ENCODE data around the gene NR1H4.
"Not testable (repeated sequence)": the region's sequence is repeated elsewhere in the genome, so short reads cannot be mapped to it uniquely, and the experiment has no call there.

NR1H4 gene

GRCh38 chr12:100473716-100474150 is at the start of gene NR1H4:
Gene NR1H4 (plus strand): TSS chr12:100473866. CDS start chr12:100493324, 19,458 bp downstream.
- no peaks in the 10 kb centered on the region for H3K36me3 ChIP-seq (ENCODE audit: insufficient read depth, low read length)
- no peak within 1 kb of the TSS for H3K4me3 ChIP-seq (ENCODE audit: low read length, poor library complexity, severe bottlenecking)
- H2AFZ ChIP-seq (ENCODE audit: low read length) = no peak within 1 kb of the TSS
- H3K9ac ChIP-seq (ENCODE audit: low read depth, low read length, poor library complexity, severe bottlenecking) = no peak within 1 kb of the TSS
- H3K4me2 ChIP-seq (ENCODE audit: low read depth, low read length, poor library complexity, severe bottlenecking) = no peak within 1 kb of the TSS
- no peaks in the 10 kb centered on the region for H3K79me2 ChIP-seq (ENCODE audit: insufficient read depth, low read length)
- no peaks in the 10 kb centered on the region for H3F3A ChIP-seq (ENCODE audit: low read depth)
- no peaks in the 10 kb centered on the region for H4K20me1 ChIP-seq (ENCODE audit: insufficient read depth, low read length, poor library complexity, severe bottlenecking)
- no peaks in the 10 kb centered on the region for H3K9me2 ChIP-seq (replicated peaks; ENCODE audit: low read depth, low read length)
- no peaks in the 10 kb centered on the region for H3K27me3 ChIP-seq (ENCODE audit: insufficient read depth, low read length, poor library complexity, severe bottlenecking)
- TF ChIP-seq, protein P1, sequence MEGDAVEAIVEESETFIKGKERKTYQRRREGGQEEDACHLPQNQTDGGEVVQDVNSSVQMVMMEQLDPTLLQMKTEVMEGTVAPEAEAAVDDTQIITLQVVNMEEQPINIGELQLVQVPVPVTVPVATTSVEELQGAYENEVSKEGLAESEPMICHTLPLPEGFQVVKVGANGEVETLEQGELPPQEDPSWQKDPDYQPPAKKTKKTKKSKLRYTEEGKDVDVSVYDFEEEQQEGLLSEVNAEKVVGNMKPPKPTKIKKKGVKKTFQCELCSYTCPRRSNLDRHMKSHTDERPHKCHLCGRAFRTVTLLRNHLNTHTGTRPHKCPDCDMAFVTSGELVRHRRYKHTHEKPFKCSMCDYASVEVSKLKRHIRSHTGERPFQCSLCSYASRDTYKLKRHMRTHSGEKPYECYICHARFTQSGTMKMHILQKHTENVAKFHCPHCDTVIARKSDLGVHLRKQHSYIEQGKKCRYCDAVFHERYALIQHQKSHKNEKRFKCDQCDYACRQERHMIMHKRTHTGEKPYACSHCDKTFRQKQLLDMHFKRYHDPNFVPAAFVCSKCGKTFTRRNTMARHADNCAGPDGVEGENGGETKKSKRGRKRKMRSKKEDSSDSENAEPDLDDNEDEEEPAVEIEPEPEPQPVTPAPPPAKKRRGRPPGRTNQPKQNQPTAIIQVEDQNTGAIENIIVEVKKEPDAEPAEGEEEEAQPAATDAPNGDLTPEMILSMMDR (conservative IDR thresholded peaks at IDR 0.05; ENCODE audit: low read length) = no peak
- TF ChIP-seq EZH2phosphoT487 (IDR thresholded peaks at IDR 0.05; ENCODE audit: borderline replicate concordance) = no peak
- no peaks in the 10 kb centered on the region for H3K4me1 ChIP-seq (ENCODE audit: insufficient read depth, low read length, poor library complexity, severe bottlenecking)
- no peaks in the 10 kb centered on the region for H3K9me3 ChIP-seq (ENCODE audit: insufficient read depth, low read depth, low read length)

GRCh38 chr12:100426145-100426544 is 47.5 kb upstream of the NR1H4 start:
- H3K4me3 ChIP-seq (ENCODE audit: low read length, poor library complexity, severe bottlenecking) = no peak overlapping the region
- no peaks in the 10 kb centered on the region for H3K4me1 ChIP-seq (ENCODE audit: insufficient read depth, low read length, poor library complexity, severe bottlenecking)
- no peaks in the 10 kb centered on the region for H3K27me3 ChIP-seq (ENCODE audit: insufficient read depth, low read length, poor library complexity, severe bottlenecking)
- H2AFZ ChIP-seq (ENCODE audit: low read length) = no peak overlapping the region
- TF ChIP-seq EZH2phosphoT487 (IDR thresholded peaks at IDR 0.05; ENCODE audit: borderline replicate concordance) = no peak
- TF ChIP-seq, protein P1 (conservative IDR thresholded peaks at IDR 0.05; ENCODE audit: low read length) = no peak
- H3K9me2 ChIP-seq (replicated peaks; ENCODE audit: low read depth, low read length) = no peaks in the 10 kb centered on the region
- H3K4me2 ChIP-seq (ENCODE audit: low read depth, low read length, poor library complexity, severe bottlenecking) = no peak overlapping the region
- H3K9me3 ChIP-seq (ENCODE audit: insufficient read depth, low read depth, low read length) = no peaks in the 10 kb centered on the region
- no peaks in the 10 kb centered on the region for H3K36me3 ChIP-seq (ENCODE audit: insufficient read depth, low read length)
- H3K79me2 ChIP-seq (ENCODE audit: insufficient read depth, low read length) = no peaks in the 10 kb centered on the region
- no peak overlapping the region for H3K9ac ChIP-seq (ENCODE audit: low read depth, low read length, poor library complexity, severe bottlenecking)
- H4K20me1 ChIP-seq (ENCODE audit: insufficient read depth, low read length, poor library complexity, severe bottlenecking) = no peaks in the 10 kb centered on the region
- H3F3A ChIP-seq (ENCODE audit: low read depth) = no peaks in the 10 kb centered on the region

- no peak for TF ChIP-seq EZH2phosphoT487 (IDR thresholded peaks at IDR 0.05; ENCODE audit: borderline replicate concordance)
- TF ChIP-seq, protein P1 (conservative IDR thresholded peaks at IDR 0.05; ENCODE audit: low read length) = no peak
- Histone ChIP-seq H4K20me1 (ENCODE audit: insufficient read depth, low read length, poor library complexity, severe bottlenecking) (no peaks in the 10 kb centered on the region), H3K9ac (ENCODE audit: low read depth, low read length, poor library complexity, severe bottlenecking) (no peak overlapping the region), H2AFZ (ENCODE audit: low read length) (no peak overlapping the region), H3K9me3 (ENCODE audit: insufficient read depth, low read depth, low read length) (no peaks in the 10 kb centered on the region), H3K36me3 (ENCODE audit: insufficient read depth, low read length) (no peaks in the 10 kb centered on the region), H3K4me2 (ENCODE audit: low read depth, low read length, poor library complexity, severe bottlenecking) (no peak overlapping the region), H3K9me2 (replicated peaks; ENCODE audit: low read depth, low read length) (no peaks in the 10 kb centered on the region), H3F3A (ENCODE audit: low read depth) (no peaks in the 10 kb centered on the region), H3K27me3 (ENCODE audit: insufficient read depth, low read length, poor library complexity, severe bottlenecking) (no peaks in the 10 kb centered on the region), H3K79me2 (ENCODE audit: insufficient read depth, low read length) (no peaks in the 10 kb centered on the region), H3K4me3 (ENCODE audit: low read length, poor library complexity, severe bottlenecking) (no peak overlapping the region), H3K4me1 (ENCODE audit: insufficient read depth, low read length, poor library complexity, severe bottlenecking) (no peaks in the 10 kb centered on the region)
Measured at GRCh38 chr12:100427078-100427477, 46.6 kb upstream of the NR1H4 start.

DNA sequence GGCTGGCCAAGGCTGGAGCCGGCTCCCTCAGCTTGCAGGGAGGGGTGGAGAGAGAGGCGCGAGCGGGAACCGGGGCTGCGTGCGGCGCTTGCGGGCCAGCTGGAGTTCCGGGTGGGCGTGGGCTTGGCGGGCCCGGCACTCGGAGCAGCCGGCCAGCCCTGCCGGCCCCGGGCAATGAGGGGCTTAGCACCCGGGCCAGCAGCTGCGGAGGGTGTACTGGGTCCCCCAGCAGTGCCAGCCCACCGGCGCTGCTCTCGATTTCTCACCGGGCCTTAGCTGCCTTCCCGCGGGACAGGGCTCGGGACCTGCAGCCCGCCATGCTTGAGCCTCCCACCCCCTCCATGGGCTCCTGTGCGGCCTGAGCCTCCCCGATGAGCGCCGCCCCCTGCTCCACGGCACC is 43.4 kb upstream of the NR1H4 start:
- H3K9me3 ChIP-seq (ENCODE audit: insufficient read depth, low read depth, low read length); H3K4me3 ChIP-seq (ENCODE audit: low read length, poor library complexity, severe bottlenecking); H2AFZ ChIP-seq (ENCODE audit: low read length); H3K36me3 ChIP-seq (ENCODE audit: insufficient read depth, low read length); H3K4me1 ChIP-seq (ENCODE audit: insufficient read depth, low read length, poor library complexity, severe bottlenecking); H3K9me2 ChIP-seq (replicated peaks; ENCODE audit: low read depth, low read length); H3K79me2 ChIP-seq (ENCODE audit: insufficient read depth, low read length); H3K27me3 ChIP-seq (ENCODE audit: insufficient read depth, low read length, poor library complexity, severe bottlenecking); H3K4me2 ChIP-seq (ENCODE audit: low read depth, low read length, poor library complexity, severe bottlenecking); H3F3A ChIP-seq (ENCODE audit: low read depth); H3K9ac ChIP-seq (ENCODE audit: low read depth, low read length, poor library complexity, severe bottlenecking); H4K20me1 ChIP-seq (ENCODE audit: insufficient read depth, low read length, poor library complexity, severe bottlenecking): not testable (repeated sequence)

Measured in Loucy (cell line).